ENCODE data around the gene GGA3. TPM values are rescaled to one million over a fixed set of nuclear protein-coding genes. Genes with fewer than 3 reads are reported as not detected.

Gene GGA3
- polyA plus RNA-seq, 1 donor (not counting 4 experiments of a cell fraction or from before 2014, with no cell fraction given): 25.2 TPM

- H3K36me3 ChIP-seq (ENCODE audit: control insufficient read depth in 2 of 2, extremely low read depth in 1 of 2, insufficient read depth in 2 of 2, low read length in 2 of 2): no peaks in the 10 kb centered on the region
- peak overlapping the region; percentile 1 for H3K4me2 ChIP-seq (ENCODE audit: control insufficient read depth, extremely low read depth, insufficient read depth, low read depth, low read length)
- peaks cover 4% of the 10 kb centered on the region for H3K4me1 ChIP-seq (ENCODE audit: control insufficient read depth, extremely low read depth, insufficient read depth, low read length)
- H3K27me3 ChIP-seq (ENCODE audit: control insufficient read depth, extremely low read depth, insufficient read depth, low read length): no peaks in the 10 kb centered on the region
- FAIRE-seq: no peak
- no peak overlapping the region for H2AFZ ChIP-seq (ENCODE audit: control insufficient read depth, low read length)
- no peaks in the 10 kb centered on the region for H3K79me2 ChIP-seq (ENCODE audit: control insufficient read depth, insufficient read depth, low read length)
- no peak overlapping the region for H3K27ac ChIP-seq (ENCODE audit: control insufficient read depth, insufficient read depth, low read length)
- H3K4me3 ChIP-seq (ENCODE audit: control insufficient read depth in 2 of 3, extremely low read depth in 1 of 3, insufficient read depth in 2 of 3, low read depth in 1 of 3, low read length in 3 of 3): no peak overlapping the region
- H4K20me1 ChIP-seq (ENCODE audit: control insufficient read depth, extremely low read depth, insufficient read depth, low read length): no peaks in the 10 kb centered on the region
- dilution Hi-C loops (cut with MboI; ENCODE audit: extremely low pct_ligation_motif_present, low sequenced_read_pairs): no loop called here
- TF ChIP-seq CTCF (optimal IDR thresholded peaks at IDR 0.05 in 1 of 3, IDR thresholded peaks at IDR 0.05 in 1 of 3, conservative IDR thresholded peaks at IDR 0.05 in 1 of 3; ENCODE audit: extremely low read depth in 1 of 3, insufficient read depth in 2 of 3, low read length in 3 of 3) (no peak), EZH2 (IDR thresholded peaks at IDR 0.05; ENCODE audit: low read length) (no peak)
- H3K9me3 ChIP-seq (ENCODE audit: control insufficient read depth, low read depth, low read length): no peaks in the 10 kb centered on the region
- H3K9me1 ChIP-seq (ENCODE audit: control insufficient read depth, extremely low read depth, insufficient read depth, low read length): no peaks in the 10 kb centered on the region
- no peak overlapping the region for H3K9ac ChIP-seq (ENCODE audit: control insufficient read depth, extremely low read depth, insufficient read depth, low read length)
- DNase-seq (ENCODE audit: low read depth, low spot score): no peak
Measured at GRCh38 chr17:75308732-75309629, 47.6 kb upstream of the GGA3 start.

GRCh38 chr17:75307957-75308731 lies 46.7 kb upstream of the GGA3 start:
- FAIRE-seq (no peak), DNase-seq (ENCODE audit: low read depth, low spot score) (no peak)
- no peak overlapping the region for H2AFZ ChIP-seq (ENCODE audit: control insufficient read depth, low read length)
- TF ChIP-seq EZH2 (IDR thresholded peaks at IDR 0.05; ENCODE audit: low read length): no peak
- no peaks in the 10 kb centered on the region for H3K9me3 ChIP-seq (ENCODE audit: control insufficient read depth, low read depth, low read length)
- no peaks in the 10 kb centered on the region for H3K79me2 ChIP-seq (ENCODE audit: control insufficient read depth, insufficient read depth, low read length)
- H3K27me3 ChIP-seq (ENCODE audit: control insufficient read depth, extremely low read depth, insufficient read depth, low read length): no peaks in the 10 kb centered on the region
- H3K27ac ChIP-seq (ENCODE audit: control insufficient read depth, insufficient read depth, low read length): no peak overlapping the region
- no peak overlapping the region for H3K4me3 ChIP-seq (ENCODE audit: control insufficient read depth in 2 of 3, extremely low read depth in 1 of 3, insufficient read depth in 2 of 3, low read depth in 1 of 3, low read length in 3 of 3)
- no peaks in the 10 kb centered on the region for H4K20me1 ChIP-seq (ENCODE audit: control insufficient read depth, extremely low read depth, insufficient read depth, low read length)
- no peaks in the 10 kb centered on the region for H3K9me1 ChIP-seq (ENCODE audit: control insufficient read depth, extremely low read depth, insufficient read depth, low read length)
- H3K36me3 ChIP-seq (ENCODE audit: control insufficient read depth in 2 of 2, extremely low read depth in 1 of 2, insufficient read depth in 2 of 2, low read length in 2 of 2): no peaks in the 10 kb centered on the region
- peaks cover 4% of the 10 kb centered on the region for H3K4me1 ChIP-seq (ENCODE audit: control insufficient read depth, extremely low read depth, insufficient read depth, low read length)
- no peak overlapping the region for H3K4me2 ChIP-seq (ENCODE audit: control insufficient read depth, extremely low read depth, insufficient read depth, low read depth, low read length)
- H3K9ac ChIP-seq (ENCODE audit: control insufficient read depth, extremely low read depth, insufficient read depth, low read length): no peak overlapping the region
- dilution Hi-C loops (cut with MboI; ENCODE audit: extremely low pct_ligation_motif_present, low sequenced_read_pairs): no loop called here
